Measurements from ENCODE around the gene DPF1.

DNA sequence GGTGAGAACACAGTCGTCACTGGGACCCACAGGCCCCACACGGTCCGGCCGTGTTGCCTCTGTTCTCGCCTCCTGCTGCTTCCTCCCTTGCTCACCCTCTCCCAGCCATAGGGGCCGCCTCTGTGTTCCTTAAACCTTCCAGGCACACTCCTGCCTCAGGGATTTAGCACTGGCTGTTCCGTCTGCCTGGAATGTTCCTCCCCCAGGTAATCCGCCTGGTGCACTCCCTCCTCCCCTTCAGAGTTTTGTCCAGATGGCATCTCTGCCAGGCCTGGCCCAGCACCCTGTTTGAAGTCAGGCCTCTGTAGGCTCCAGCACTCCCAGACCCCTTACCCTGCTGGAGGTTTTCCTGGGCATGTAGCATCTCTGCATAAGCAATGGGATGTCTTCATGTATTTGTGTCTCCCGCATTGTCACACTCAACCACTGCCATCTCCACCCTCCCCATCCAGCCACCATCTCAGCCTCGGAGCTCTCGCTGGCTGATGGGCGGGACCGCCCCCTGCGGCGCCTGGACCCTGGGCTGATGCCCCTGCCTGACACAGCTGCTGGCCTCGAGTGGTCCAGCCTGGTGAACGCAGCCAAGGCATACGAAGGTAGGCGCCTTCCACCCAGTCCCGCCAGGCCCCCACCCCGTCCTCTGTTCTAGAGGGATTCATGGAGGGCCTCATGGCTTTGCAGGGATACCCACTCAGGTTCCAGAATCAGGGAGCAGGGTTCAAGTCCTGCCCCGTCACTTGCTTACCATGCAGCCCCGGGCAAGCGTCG, 25.9 kb downstream of the DPF1 start:
- TF ChIP-seq POLR2A (IDR thresholded peaks at IDR 0.05; ENCODE audit: low read length) (no peak), GATA1 (IDR thresholded peaks at IDR 0.05; ENCODE audit: low read depth, low read length) (no peak)

Measured in erythroblast (primary cell).